NCI-H510A treated with DMSO at 0.1 percent for 48 hours (cell line): Measurements from ENCODE around the gene NBL1.

Experiments used
- DNase-seq: peaks from one replicate; lab custom pipeline; 2025; lab: John Stamatoyannopoulos, UW

Gene NBL1

GRCh38 chr1:19643602-19644394, at the start of gene NBL1:
Gene NBL1 (plus strand): TSS chr1:19644311. CDS start chr1:19655031, 10,720 bp downstream.
- DNase-seq = peak; percentile 77

- DNase-seq = no peak
Measured at GRCh38 chr1:19596065-19596713, 47.9 kb upstream of the NBL1 start.

GRCh38 chr1:19596714-19597495, 47.2 kb upstream of the NBL1 start:
- DNase-seq = peak; percentile 100

DNA sequence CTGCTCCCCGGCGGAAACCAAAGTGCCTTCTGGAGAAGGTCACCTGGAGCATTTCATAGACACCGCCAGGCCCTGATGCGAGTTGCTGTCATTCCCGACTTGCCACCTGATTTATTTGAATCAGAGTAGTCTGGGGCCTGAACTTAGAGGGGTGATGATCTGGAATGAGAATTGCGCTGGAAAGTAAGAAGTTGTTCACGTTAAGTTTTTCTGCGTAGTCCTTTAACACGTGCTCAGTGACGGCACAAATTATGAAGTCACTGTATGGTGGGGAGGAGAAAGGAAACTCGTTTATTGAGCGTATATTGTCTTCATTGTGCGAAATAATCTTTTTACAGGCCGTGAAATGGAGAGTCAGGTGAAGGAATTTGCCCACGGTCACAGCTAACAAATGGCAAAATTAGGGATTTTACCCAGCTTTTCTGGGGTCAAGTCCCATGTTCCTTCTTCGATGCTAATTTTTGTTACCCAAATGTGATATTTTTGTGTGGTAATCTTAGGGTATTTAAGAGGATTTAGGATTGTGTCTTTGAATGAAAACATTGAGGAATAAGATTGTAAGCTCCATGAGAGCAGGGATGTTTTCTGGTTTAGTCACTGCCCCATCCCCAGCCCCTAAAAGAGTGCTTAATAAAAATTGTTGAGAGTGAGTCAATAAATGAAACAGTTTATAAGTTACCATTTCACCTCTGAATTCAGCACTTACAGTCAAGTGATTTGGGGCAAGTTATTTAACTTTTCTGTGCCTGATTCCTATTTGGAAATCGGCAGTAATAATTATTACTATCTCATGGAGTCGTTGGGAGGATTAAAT, 46.4 kb upstream of the NBL1 start:
- DNase-seq = peak; percentile 82

- DNase-seq = no peak
Measured at GRCh38 chr1:19599810-19600209, 44.3 kb upstream of the NBL1 start.

GRCh38 chr1:19602486-19602885, 41.6 kb upstream of the NBL1 start:
- no peak for DNase-seq

GRCh38 chr1:19605967-19606366, 38.1 kb upstream of the NBL1 start:
- DNase-seq = no peak

DNA sequence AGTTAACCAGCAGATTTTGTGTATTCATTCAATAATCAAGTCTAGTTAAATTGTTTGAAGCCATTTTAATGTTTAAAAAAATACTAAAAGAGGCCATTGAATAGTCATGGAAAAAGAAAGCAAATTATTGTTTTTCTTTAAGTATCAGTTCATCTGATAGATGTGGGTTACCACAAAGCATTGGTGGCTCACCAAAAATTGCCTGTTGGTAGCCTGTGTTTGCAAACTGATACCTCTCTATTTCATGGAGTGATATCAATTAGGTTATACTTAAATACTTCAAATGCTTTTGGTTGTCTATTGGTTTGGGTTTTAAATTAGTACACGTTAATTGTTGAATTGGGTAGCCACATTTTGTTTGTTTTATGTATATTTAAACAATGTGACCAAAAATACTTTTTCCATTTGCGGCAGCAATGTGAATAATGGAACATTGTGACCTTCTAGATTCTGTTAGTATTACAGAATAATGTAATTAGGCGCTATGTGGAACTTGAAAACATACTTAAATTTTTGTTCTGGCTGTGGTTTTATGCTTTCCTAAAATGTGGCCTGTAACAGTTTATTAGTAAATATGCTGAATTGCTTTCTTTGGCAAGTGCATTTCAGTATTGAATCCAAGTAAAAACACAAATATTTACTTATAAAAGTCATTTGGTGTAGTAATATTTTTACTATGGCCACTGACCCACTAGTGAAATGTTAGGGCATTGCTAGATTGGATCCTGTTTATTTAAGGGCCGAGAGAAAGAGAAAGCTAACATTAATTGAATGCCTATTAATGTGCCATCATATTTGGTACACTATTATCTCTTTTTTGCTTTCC, 37.1 kb upstream of the NBL1 start:
- DNase-seq = no peak

DNA sequence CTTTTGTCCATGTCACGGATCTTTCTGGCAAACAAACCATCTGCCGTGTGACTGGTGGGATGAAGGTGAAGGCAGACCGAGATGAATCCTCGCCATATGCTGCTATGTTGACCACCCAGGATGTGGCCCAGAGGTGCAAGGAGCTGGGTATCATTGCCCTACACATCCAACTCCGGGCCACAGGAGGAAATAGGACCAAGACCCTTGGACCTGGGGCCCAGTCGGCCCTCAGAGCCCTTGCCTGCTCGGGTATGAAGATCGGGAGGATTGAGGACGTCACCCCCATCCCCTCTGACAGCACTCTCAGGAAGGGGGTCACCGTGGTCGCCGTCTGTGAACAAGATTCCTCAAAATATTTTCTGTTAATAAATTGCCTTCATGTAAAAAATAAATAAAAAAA, 35.9 kb upstream of the NBL1 start:
- DNase-seq = no peak

DNA sequence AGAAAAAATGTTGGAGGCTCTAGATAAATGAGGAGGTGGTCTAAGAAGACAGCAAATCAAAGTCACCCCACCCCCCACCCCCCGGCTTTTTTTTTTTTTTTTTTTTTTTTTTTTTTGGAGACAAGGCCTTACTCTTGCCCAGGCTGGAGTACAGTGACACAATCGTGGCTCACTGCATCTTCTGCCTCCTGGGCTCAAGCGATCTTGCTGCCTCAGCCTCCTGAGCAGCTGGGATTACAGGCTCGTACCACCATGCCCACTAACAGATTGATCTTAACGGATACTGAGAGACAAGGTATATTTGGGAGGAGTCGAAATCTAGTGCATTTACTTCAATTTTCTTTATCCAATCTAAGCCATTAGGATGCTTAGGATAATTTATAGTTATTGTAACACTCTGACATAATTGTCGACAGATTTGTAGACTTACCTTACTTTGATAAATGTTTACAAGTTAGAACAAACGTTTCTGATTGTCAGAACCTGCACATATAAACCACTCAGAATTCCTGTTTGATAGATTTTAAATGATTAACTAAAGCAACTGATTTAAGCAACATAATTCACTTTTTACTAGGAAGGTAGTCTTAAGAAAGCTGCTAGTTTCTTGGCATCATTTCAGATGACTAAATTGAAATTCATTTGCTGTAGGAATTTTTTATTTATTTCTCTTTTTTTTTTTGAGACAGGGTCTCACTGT, 33.7 kb upstream of the NBL1 start:
- no peak for DNase-seq

DNA sequence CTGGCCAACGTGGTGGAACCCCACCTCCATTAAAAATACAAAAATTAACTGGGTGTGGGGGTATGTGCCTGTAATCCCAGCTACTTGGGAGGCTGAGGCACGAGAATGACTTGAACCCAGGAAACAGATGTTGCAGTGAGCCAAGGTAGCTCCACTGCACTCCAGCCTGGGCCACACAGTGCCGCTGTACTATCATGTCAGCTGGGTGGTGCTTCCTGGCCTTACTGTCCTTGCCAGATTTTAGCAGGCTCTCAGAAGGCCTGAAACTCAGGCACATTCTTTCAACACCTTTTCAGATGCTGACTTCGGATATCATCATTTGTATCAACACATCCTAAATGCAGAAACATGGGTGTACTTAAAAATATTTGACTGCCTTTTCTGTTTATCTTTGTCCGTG, 31.6 kb upstream of the NBL1 start:
- no peak for DNase-seq

DNA sequence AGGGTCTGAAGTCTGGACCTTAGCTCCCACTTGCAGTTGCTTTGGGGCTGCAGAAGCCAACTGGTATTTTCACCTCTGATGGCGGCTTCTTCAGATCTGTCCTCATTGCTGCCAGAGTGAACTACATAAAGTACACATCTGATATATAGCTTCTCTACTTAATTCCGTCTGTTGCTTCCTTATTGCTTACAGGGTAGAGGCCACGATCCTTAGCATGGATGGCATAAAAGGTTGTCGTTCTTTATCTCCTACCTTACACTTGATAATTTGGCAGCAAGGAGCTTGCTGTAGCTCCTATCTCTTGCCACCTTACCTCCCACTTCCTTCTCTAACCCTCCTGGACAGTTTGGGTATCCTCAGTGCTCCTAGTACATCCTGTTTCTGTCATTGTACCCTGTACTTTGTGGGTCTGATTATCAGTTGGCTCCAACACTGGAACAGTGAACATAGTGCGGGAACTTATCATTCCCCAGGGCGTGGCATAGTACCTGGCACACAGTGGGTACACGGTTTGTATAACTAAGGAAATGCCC, 30.9 kb upstream of the NBL1 start:
- DNase-seq = no peak

DNA sequence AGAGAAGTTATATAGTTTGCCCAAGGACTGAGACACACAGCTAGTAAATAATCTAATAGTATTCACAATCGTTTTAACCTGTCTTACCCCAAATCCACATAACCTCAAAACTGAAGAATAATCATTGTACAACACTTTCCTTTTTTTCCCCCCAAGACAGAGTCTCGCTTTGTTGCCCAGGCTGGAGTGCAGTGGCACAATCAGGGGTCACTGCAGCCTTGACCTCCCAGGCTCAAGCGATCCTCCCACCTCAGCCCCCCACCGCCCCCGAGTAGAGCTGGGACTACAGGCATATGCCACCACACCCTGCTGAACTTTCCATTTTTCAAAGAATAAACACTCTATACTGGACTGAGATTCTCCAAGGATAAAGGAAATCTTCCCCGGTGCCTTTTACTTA, 28.7 kb upstream of the NBL1 start:
- no peak for DNase-seq

GRCh38 chr1:19616489-19616888, 27.6 kb upstream of the NBL1 start:
- no peak for DNase-seq

GRCh38 chr1:19617376-19617775, 26.7 kb upstream of the NBL1 start:
- no peak for DNase-seq

- DNase-seq = no peak
Measured at GRCh38 chr1:19618428-19618827, 25.7 kb upstream of the NBL1 start.

DNA sequence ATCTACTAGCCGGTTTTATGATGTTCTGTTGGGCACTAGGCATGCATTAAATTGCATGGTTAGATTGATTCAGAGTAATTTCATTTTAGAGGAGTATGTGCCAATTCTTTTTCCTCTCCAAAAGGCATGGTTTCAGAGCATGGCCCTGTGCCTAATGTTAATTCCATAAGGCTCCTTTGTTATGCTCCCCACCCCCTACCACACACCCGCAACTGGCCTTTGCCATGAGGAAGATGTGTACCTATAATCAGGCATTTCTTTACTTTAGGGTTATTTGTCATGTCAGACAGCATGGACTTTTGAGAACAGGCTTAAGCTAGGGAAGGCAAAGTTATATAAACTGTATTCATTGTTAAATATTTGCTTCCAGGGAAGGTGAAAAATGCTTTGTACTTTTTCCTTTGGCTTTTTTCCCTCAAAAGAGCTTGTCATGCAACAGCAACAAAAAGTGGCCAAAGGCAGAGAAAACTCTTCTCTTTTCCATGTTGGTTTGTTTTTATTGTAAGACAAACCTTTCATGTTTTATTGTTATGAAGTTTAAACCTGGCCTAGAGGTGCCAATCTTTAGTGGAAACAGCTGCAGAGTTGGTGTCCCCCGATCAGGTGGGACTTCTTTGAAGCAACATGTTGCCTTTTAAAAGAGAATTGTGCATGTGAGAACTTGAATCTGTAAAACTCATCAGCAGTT, 24.3 kb upstream of the NBL1 start:
- no peak for DNase-seq

DNA sequence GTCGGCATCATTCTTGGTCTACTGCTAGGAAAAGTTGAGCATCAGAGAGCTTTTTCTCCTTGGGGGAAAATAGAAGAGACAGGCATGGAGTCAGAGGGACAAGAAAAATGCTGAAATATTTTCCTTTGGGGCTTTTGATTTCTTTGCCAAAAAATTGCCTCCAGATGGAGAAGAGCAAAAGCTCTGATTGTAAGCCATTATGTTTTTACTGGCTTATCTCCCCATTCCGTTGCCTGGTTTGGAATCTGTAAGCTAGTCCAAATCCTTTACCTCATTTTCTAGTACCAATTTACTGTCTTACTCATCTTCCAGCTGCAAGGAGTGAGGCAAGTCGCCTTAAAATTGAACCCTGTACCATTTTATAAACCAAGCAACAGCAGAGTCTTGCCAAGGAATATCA, 23.3 kb upstream of the NBL1 start:
- no peak for DNase-seq

GRCh38 chr1:19621274-19621950, 22.7 kb upstream of the NBL1 start:
- DNase-seq = no peak
